GM12878 (cell line): ENCODE results near the gene BANP. TPM values are rescaled to one million over a fixed set of nuclear protein-coding genes. Genes with fewer than 3 reads are reported as not detected.
"Not testable (repeated sequence)": the region's sequence is repeated elsewhere in the genome, so short reads cannot be mapped to it uniquely, and the experiment has no call there.

Source experiments
- ATAC-seq: fragments of 200-7000 bp; cut with Tn5 transposase; 3 replicates; pipeline ENCODE4 v1.9.1; 2020; ENCODE audit warnings: mild to moderate bottlenecking, moderate library complexity
- BruUV-seq: library from RNA; stranded (reverse); fragments of 400-500 nt; replicated peaks from 2 replicates; lab custom pipeline; 2021; lab: Mats Ljungman, UMichigan
- CTCF ChIA-PET: fragments of 300-600 bp; sonication (Branson Sonifier 250); formaldehyde crosslinking; extraction: SDS; loops from one replicate; lab custom pipeline; 2021; ENCODE audit warnings: inconsistent platforms; lab: Yijun Ruan, JAX
- POLR2A ChIA-PET: fragments of 350-600 bp; formaldehyde crosslinking; extraction: SDS; loops from one replicate; lab custom pipeline; 2021; ENCODE audit warnings: inconsistent platforms; lab: Charles Lee
- RAD21 ChIA-PET: fragments of 300-600 bp; sonication (Branson Sonifier 250); formaldehyde crosslinking; loops from one replicate; lab custom pipeline; 2023; ENCODE audit warnings: antibody characterized with exemption; ENCODE audit not compliant: unreplicated experiment; lab: Charles Lee
- SMC1A ChIA-PET: fragments of 300-600 bp; sonication (Branson Sonifier 250); formaldehyde crosslinking; loops from one replicate; lab custom pipeline; 2023; ENCODE audit not compliant: unreplicated experiment, uncharacterized antibody; lab: Charles Lee
- DNase-seq: peaks from one replicate; pipeline ENCODE4 v3.0.0-alpha.2; 2011; ENCODE audit warnings: low read depth, low spot score
- FAIRE-seq: peaks from 3 replicates; lab custom pipeline; 2011; peaks lifted over from hg19 to GRCh38; lab: Jason Lieb, UNC
- H2AFZ ChIP-seq: 2 replicates; pipeline ENCODE4 v1.6.0; 2011; ENCODE audit warnings: low read depth, low read length, control low read depth; ENCODE audit not compliant: control insufficient read depth
- H3K27ac ChIP-seq: 2 replicates; pipeline ENCODE4 v1.5.1; 2011; ENCODE audit warnings: control low read depth; ENCODE audit not compliant: control insufficient read depth, insufficient read depth
- H3K27me3 ChIP-seq, 2 experiments: replicated peaks in 1 of 2; 2 replicates each; pipeline versions ENCODE4 v1.6.0 to v1.6.1; 2011; ENCODE audit warnings: low read length in 1 of 2; ENCODE audit not compliant: control insufficient read depth in 2 of 2, insufficient read depth in 2 of 2
- H3K36me3 ChIP-seq, 2 experiments: 2 replicates each; pipeline ENCODE4 v1.5.1; 2011; ENCODE audit warnings: low read length in 1 of 2; ENCODE audit not compliant: control insufficient read depth in 2 of 2, insufficient read depth in 2 of 2
- H3K4me1 ChIP-seq: 2 replicates; pipeline ENCODE4 v1.6.1; 2011; ENCODE audit warnings: mild to moderate bottlenecking, low read length, moderate library complexity, mixed read lengths; ENCODE audit not compliant: control insufficient read depth, insufficient read depth
- H3K4me2 ChIP-seq: 2 replicates; pipeline ENCODE4 v1.6.0; 2011; ENCODE audit warnings: control low read depth; ENCODE audit not compliant: control insufficient read depth, insufficient read depth
- H3K4me3 ChIP-seq: fragments of 200-600 bp; sonication (generic); 2 replicates; pipeline ENCODE4 v1.5.1; 2016
- H3K79me2 ChIP-seq: 2 replicates; pipeline ENCODE4 v1.6.0; 2011; ENCODE audit warnings: low read length; ENCODE audit not compliant: control insufficient read depth, insufficient read depth
- H3K9ac ChIP-seq: 2 replicates; pipeline ENCODE4 v1.8.0; 2011; ENCODE audit warnings: low read length, control low read depth, mixed read lengths; ENCODE audit not compliant: control insufficient read depth, insufficient read depth
- H3K9me3 ChIP-seq: replicated peaks from 3 replicates; pipeline ENCODE4 v1.5.1; 2011; ENCODE audit warnings: mild to moderate bottlenecking, low read length; ENCODE audit not compliant: control insufficient read depth, insufficient read depth
- H4K20me1 ChIP-seq: 2 replicates; pipeline ENCODE4 v1.6.0; 2011; ENCODE audit not compliant: control insufficient read depth, insufficient read depth
- CBX3 ChIP-seq: fragments of 200-600 bp; sonication (generic); IDR thresholded peaks from 2 replicates; pipeline ENCODE4 v1.6.1; 2016; ENCODE audit warnings: low read depth, borderline replicate concordance
- CREB1 ChIP-seq: IDR thresholded peaks from 2 replicates; pipeline ENCODE4 v1.6.1; 2012; ENCODE audit warnings: low read depth, mild to moderate bottlenecking, inconsistent platforms
- KLF5 ChIP-seq: fragments of 450-650 bp; IDR thresholded peaks from 2 replicates; pipeline ENCODE4 v1.6.1; 2014; ENCODE audit warnings: mild to moderate bottlenecking; ENCODE audit not compliant: partially characterized antibody
- SUZ12 ChIP-seq: fragments of 200-600 bp; sonication (generic); IDR thresholded peaks from one replicate; pipeline ENCODE4 v1.6.1; 2018; ENCODE audit warnings: antibody characterized with exemption, mild to moderate bottlenecking; ENCODE audit not compliant: unreplicated experiment
- TARDBP ChIP-seq: IDR thresholded peaks from 2 replicates; pipeline ENCODE4 v1.6.1; 2016; ENCODE audit warnings: borderline replicate concordance
- WGBS: methylation state at CpG from one replicate; pipeline ENCODE4 v1.1.6; 2016; ENCODE audit warnings: low lambda C conversion rate; ENCODE audit not compliant: insufficient replicate concordance, insufficient coverage; ENCODE audit errors: missing lambda C conversion rate; 5-methylcytosine and 5-hydroxymethylcytosine counted together
- in situ Hi-C: fragments of 300-500 bp; cut with MboI; formaldehyde crosslinking; loops from 9 replicates; pipeline ENCODE4 v1.14.3; 2018; ENCODE audit warnings: mixed read lengths
- intact Hi-C: fragments of 100-400 bp; cut with micrococcal nuclease; formaldehyde crosslinking; loops from one replicate; pipeline ENCODE4 v1.14.2; 2022; ENCODE audit not compliant: unreplicated experiment
- polyA plus RNA-seq, 11 experiments: library from polyadenylated mRNA; depleted of rRNA in 4 of 11; unstranded in 6 of 11; stranded (reverse) in 5 of 11; fragments of >200 nt; fragmentation: Nextera tagmentation in 4 of 11; fragmentation: Illumina TruSeq in 1 of 11; extraction: Ambion mirVana in 4 of 11; extraction: Trizol in 1 of 11; gene quantifications; 1 replicate in 1 of 11; 2 replicates in 10 of 11; pipeline versions ENCODE4 v1.2.1 to v1.2.3, GENCODE V29; 2011 to 2016; ENCODE audit warnings: inconsistent platforms in 2 of 11, missing spikeins in 2 of 11, low read depth in 1 of 11
- total RNA-seq, 4 experiments: library from RNA; depleted of rRNA in 3 of 4; stranded (reverse); fragments of >200 nt in 3 of 4; fragmentation: Illumina TruSeq in 1 of 4; extraction: Trizol in 1 of 4; gene quantifications; 2 replicates each; pipeline versions ENCODE4 v1.2.1 to v1.2.3, GENCODE V29; 2013 to 2021
- TF ChIP-seq, protein P1 (sequence below): fragments of 450-650 bp; formaldehyde crosslinking; IDR thresholded peaks from 2 replicates; pipeline ENCODE4 v1.5.0; 2022; ENCODE audit warnings: mild to moderate bottlenecking, missing genetic modification characterization
- TF ChIP-seq, protein P2 (sequence below): fragments of 450-650 bp; conservative IDR thresholded peaks from 2 replicates; pipeline ENCODE4 v1.6.1; 2017; ENCODE audit warnings: mild to moderate bottlenecking, moderate library complexity
- TF ChIP-seq, protein P3 (sequence below): fragments of 450-650 bp; IDR thresholded peaks from 2 replicates; pipeline ENCODE4 v1.6.1; 2017; ENCODE audit warnings: mild to moderate bottlenecking, low read depth, inconsistent platforms; ENCODE audit not compliant: poor library complexity, severe bottlenecking

Gene BANP
- total and polyA plus RNA-seq, 10 of the 15 experiments (the other 5 are each of a cell fraction or from before 2014, with no cell fraction given): 3.9 to 21.9 (median 12.2) TPM

DNA sequence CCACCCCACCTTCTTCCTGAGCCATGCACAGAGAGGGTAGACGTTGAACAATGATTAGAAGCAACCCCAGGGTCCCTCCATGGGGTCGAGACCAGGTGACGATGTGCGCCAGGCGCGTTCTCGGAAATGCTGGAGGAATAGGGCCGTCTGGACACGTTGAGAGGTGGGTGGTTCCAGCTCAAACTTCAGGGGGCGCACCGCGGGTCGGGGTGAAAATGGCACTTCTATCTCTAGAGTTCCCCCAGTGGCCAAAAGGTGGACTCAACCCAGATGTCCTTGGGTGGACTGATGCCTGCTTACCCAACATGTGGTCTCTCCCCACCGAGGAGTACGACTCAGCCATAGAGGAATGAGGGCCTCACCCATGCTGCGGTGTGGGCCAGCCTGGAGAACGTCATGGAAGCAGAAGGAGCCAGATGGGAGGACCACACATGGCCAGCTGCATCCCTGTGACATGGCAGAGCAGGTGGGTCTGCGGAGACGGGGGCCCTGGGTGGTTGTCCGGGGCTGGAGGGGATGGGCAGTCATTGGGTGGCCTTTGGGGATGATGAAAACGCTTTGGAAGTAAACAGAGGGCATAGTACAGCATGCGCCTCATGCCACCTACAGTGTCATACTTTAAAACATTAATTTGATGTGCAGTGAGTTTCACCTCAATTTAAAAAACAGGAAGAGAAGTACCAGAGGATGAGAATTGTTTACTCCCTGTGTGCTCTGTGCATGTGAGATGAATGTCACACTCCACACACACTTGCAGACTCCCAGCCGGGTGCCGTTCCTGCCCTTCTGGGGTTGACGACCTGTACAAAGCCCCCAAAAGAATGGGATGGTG, 147.7 kb downstream of the BANP start:
- H3K36me3 ChIP-seq, H3K4me3 ChIP-seq, BruUV-seq, CTCF ChIA-PET, H3K27me3 ChIP-seq, SMC1A ChIA-PET, H3K4me2 ChIP-seq, H4K20me1 ChIP-seq, H2AFZ ChIP-seq, H3K4me1 ChIP-seq, H3K27ac ChIP-seq, in situ Hi-C loops, H3K9ac ChIP-seq, intact Hi-C loops, POLR2A ChIA-PET, DNase-seq, H3K79me2 ChIP-seq, H3K9me3 ChIP-seq, ATAC-seq, FAIRE-seq, RAD21 ChIA-PET: not testable (repeated sequence)
- 50% methylated on average over 25 of the region's 25 CpGs for WGBS

DNA sequence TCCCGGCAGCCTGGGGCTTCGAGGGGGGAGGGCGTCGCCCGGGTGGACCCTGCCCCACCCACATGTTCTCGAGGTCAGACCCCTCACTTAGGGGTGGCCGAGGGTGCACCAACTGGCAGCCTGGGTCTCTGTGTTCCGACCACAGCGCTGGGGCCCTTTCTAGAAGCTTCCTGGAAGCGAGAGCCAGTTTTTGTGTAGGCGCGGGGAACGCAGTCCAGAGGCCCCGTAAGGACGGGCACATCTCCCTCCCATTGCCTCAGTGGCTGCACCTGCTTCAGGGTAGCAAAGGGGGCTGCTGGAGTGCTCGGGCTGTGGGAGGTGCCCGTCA, 148.3 kb downstream of the BANP start:
- H3K4me3 ChIP-seq: no peak overlapping the region
- SMC1A ChIA-PET: no interaction called here
- no peak for FAIRE-seq
- H2AFZ ChIP-seq: no peak overlapping the region
- no TSS peak for BruUV-seq
- no peaks in the 10 kb centered on the region for H3K4me1 ChIP-seq
- H3K4me2 ChIP-seq: no peak overlapping the region
- ATAC-seq: no peak
- H3K36me3 ChIP-seq: no peaks in the 10 kb centered on the region
- no peaks in the 10 kb centered on the region; the same call in 2 of the 3 replicates for H3K9me3 ChIP-seq
- WGBS: 50% methylated on average over 17 of the region's 17 CpGs
- no peak overlapping the region for H3K9ac ChIP-seq
- intact Hi-C loops: no loop called here
- DNase-seq: no peak
- H3K79me2 ChIP-seq: no peaks in the 10 kb centered on the region
- no peaks in the 10 kb centered on the region for H4K20me1 ChIP-seq
- RAD21 ChIA-PET: no interaction called here
- no peaks in the 10 kb centered on the region for H3K27me3 ChIP-seq
- CTCF ChIA-PET: no interaction called here
- no peak overlapping the region for H3K27ac ChIP-seq
- POLR2A ChIA-PET: no interaction called here
- in situ Hi-C loops: no loop called here
- TF ChIP-seq CBX3 (no peak), CREB1 (no peak), SUZ12 (no peak), TARDBP (no peak), KLF5 (no peak)
- TF ChIP-seq, protein P1, sequence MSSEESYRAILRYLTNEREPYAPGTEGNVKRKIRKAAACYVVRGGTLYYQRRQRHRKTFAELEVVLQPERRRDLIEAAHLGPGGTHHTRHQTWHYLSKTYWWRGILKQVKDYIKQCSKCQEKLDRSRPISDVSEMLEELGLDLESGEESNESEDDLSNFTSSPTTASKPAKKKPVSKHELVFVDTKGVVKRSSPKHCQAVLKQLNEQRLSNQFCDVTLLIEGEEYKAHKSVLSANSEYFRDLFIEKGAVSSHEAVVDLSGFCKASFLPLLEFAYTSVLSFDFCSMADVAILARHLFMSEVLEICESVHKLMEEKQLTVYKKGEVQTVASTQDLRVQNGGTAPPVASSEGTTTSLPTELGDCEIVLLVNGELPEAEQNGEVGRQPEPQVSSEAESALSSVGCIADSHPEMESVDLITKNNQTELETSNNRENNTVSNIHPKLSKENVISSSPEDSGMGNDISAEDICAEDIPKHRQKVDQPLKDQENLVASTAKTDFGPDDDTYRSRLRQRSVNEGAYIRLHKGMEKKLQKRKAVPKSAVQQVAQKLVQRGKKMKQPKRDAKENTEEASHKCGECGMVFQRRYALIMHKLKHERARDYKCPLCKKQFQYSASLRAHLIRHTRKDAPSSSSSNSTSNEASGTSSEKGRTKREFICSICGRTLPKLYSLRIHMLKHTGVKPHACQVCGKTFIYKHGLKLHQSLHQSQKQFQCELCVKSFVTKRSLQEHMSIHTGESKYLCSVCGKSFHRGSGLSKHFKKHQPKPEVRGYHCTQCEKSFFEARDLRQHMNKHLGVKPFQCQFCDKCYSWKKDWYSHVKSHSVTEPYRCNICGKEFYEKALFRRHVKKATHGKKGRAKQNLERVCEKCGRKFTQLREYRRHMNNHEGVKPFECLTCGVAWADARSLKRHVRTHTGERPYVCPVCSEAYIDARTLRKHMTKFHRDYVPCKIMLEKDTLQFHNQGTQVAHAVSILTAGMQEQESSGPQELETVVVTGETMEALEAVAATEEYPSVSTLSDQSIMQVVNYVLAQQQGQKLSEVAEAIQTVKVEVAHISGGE (CRISPR knock-in tag): no peak
- TF ChIP-seq, protein P2, sequence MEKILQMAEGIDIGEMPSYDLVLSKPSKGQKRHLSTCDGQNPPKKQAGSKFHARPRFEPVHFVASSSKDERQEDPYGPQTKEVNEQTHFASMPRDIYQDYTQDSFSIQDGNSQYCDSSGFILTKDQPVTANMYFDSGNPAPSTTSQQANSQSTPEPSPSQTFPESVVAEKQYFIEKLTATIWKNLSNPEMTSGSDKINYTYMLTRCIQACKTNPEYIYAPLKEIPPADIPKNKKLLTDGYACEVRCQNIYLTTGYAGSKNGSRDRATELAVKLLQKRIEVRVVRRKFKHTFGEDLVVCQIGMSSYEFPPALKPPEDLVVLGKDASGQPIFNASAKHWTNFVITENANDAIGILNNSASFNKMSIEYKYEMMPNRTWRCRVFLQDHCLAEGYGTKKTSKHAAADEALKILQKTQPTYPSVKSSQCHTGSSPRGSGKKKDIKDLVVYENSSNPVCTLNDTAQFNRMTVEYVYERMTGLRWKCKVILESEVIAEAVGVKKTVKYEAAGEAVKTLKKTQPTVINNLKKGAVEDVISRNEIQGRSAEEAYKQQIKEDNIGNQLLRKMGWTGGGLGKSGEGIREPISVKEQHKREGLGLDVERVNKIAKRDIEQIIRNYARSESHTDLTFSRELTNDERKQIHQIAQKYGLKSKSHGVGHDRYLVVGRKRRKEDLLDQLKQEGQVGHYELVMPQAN: no peak
- TF ChIP-seq, protein P3, sequence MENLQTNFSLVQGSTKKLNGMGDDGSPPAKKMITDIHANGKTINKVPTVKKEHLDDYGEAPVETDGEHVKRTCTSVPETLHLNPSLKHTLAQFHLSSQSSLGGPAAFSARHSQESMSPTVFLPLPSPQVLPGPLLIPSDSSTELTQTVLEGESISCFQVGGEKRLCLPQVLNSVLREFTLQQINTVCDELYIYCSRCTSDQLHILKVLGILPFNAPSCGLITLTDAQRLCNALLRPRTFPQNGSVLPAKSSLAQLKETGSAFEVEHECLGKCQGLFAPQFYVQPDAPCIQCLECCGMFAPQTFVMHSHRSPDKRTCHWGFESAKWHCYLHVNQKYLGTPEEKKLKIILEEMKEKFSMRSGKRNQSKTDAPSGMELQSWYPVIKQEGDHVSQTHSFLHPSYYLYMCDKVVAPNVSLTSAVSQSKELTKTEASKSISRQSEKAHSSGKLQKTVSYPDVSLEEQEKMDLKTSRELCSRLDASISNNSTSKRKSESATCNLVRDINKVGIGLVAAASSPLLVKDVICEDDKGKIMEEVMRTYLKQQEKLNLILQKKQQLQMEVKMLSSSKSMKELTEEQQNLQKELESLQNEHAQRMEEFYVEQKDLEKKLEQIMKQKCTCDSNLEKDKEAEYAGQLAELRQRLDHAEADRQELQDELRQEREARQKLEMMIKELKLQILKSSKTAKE: no peak
